Activated CD4-positive, alpha-beta T cell treated with anti-CD3 and anti-CD28 coated beads, Interleukin-2, amount 50 U/mL, for 4 hours (primary cell): ENCODE measurements around the gene C2orf15.
"Not testable (repeated sequence)": the region's sequence is repeated elsewhere in the genome, so short reads cannot be mapped to it uniquely, and the experiment has no call there.

ENCODE experiments used
- DNase-seq, 2 experiments: peaks; one replicate each; pipeline ENCODE4 v3.0.0-alpha.2; 2020

Gene C2orf15

DNA sequence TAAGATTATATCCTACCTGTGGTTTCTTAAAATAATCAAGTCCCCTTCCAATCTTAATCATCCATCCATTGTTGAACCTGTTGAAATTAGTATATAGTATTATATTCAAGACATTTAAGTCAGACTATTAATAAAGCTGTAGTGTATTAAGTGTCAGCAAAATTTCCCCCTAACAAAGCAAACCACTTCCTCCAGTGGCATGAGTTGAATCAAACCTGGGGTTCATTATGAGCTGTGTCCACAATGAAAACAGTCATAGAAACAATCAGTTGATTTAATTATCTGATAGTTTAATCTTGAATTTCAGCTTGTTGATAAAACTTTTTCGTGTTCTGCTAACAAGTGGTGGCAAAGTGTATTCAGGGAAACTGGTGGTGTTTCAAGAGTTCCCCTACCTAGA is 28.0 kb downstream of the C2orf15 start:
- DNase-seq = no peak

DNA sequence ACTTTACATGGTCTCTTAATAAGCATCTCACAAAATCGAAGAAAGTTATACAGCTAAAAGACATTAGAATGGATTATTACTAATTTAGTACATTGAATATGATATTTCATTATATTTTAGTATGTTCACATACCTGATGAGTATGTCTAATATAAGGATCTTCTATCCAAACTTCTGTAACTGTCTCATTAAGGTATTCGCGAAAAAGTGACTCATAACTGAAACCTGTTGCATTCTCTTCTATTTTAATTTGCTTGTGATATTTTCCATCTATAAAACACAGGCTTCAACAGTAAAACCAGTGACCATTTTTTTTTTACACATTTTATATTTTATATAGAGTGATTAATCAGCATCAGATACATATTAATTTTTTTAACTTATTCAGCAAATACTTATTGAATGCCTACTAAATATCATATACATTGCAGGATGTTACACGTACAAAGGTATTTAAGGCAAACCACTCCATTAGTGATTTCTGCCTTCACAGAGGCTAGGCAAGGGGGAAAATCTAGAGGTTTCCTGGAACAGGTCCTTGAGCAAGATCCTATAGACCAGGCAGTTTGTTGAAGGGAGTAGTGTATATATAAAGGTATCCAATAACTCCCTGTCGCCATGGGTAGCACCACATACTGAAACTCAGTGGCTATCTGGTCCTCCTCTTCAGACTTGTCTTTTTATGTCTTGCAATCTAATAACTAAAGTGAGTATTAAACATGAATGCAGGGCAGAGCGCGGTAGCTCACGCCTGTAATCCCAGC is 30.1 kb downstream of the C2orf15 start:
- DNase-seq = no peak

DNA sequence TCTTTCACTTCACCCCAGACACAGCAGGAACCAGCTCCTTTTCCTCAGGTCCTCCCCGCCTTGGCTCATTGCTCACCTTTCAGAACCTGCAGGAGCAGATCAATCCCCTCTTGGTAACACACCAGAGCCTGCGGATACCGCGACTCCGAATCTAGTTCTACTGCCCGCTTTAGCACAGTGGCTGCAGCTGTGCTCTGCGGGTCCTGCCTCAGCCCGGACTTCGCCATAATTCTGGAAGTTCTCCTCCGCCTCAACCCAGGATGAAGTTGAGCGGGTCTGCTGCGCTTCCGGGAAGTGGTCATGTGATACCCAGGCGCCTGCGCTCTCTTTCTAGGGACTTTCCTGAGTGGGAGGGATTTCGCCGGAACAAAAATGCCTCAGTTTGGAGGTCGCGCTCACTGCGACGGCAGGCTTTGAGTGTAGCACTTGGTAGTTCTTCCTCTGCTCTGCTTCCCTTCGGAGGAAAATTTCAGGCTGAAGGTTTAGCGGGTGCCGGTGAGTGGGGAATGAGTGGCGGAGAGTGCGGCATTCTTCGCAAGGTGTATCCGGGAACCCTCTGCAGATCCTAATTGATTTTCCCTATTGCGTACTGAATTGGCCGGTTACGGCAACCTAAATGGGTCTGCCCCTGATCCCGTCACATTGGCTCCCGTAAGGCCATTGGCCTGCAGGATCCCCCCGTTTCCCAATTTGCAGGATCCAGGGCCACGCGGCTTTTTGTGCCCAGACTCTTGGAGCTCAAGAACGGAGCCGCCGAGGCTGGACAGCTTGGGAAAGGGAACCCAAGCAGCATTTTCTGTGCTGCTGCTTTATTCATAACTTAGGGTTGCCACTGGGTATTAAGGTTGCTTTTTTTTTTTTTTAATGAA is 39.5 kb downstream of the C2orf15 start, which contains the start of the genes MITD1 and MRPL30:
Gene MITD1 (minus strand): TSS at position 304 of the 869 bp plus-strand sequence. CDS start 77 bp downstream, at position 227.
Gene MRPL30 (plus strand): TSS at position 430 of the 869 bp plus-strand sequence. CDS start 5,020 bp downstream, outside the sequence.
- DNase-seq = peak; percentile 86

DNA sequence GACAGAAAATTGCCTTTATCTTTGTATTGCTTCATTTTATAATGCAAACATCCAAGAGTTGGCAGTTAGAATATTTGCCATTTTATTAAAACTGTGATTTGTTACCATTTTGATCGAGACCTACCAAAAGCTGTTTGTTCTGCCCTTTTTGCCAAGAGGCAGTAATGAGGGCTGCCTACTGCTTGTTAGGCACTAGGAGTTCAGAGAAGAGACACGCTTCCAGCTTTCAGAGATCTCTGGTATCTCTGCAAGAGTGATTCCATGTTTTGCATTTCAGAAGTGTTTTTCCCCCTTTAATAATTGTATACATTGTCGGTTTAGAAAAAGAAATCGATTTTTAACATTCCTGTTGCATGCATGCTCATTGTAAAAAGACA is 40.1 kb downstream of the C2orf15 start:
- DNase-seq = no peak

DNA sequence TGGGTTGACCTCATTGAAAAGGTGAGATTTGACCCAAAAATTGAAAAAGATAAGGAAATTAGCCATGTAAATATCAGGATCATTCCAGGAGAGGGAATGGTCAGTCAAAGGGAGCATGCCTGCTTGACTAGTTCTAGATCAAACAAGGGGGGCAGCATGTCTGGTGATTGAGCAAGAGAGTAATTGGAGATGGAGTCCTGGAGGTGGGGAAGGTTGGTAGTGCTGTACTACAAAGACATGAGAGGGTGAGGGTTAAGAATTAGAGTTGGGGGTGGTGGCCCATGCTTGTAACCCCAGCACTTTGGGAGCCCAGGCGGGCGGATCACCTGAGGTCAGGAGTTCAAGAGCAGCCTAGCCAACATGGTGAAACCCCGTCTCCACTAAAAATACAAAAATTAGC is 41.5 kb downstream of the C2orf15 start:
- DNase-seq = no peak

DNA sequence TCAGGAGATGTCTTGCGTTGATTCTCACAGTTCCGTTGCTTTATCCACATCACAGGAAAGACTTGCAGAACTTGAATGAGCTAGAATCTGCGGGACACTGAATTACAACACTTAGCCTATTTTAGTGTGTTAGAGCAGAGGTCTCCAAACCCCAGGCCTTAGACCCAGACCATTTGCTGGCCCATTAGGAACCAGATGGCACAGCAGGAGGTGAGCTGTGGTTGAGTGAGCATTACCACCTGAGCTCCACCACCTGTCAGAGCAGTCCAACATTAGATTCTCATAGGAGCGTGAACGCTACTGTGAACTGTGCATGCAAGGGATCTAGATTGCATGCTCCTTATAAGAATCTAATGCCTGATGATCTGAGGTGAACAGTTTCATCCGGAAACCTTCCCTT is 43.3 kb downstream of the C2orf15 start:
- DNase-seq = no peak

DNA sequence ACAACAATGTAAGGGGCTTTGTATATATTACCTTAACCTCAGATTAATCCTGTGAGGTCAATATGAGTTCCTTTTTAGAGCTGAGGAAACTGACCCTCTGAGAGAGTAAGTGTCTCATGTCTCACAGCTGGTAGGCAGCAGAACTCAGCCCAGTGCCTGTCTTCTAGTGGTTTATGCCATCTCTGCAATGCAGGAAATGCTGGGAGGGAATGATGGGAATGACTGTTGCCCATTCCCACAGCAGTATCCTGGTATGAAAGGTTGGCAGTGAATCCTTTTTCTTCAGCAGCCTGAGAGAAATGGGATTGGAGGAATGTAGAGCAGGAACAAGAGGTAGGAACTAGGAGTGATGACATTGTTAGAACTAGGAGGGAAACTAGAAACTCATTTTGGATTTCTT is 45.5 kb downstream of the C2orf15 start:
- DNase-seq = no peak

DNA sequence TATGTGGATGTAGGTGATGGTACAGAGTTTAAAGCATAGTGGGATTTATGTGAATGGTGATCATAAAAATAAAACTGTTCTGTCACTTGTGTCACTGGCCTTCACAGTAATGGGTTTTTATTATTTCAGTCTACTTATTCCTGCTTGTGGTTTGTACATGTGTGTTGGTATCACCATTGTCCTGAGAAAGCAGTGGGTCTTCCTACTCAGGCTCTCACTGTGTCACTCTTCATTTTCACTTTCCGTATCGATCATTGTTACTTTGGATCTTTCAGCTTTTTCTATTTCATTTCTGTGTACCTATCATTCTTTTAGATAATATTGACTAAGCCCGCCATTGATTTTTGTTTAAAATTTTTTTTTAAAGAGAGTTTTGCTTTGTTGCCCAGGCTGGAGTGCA is 46.9 kb downstream of the C2orf15 start:
- DNase-seq = no peak

DNA sequence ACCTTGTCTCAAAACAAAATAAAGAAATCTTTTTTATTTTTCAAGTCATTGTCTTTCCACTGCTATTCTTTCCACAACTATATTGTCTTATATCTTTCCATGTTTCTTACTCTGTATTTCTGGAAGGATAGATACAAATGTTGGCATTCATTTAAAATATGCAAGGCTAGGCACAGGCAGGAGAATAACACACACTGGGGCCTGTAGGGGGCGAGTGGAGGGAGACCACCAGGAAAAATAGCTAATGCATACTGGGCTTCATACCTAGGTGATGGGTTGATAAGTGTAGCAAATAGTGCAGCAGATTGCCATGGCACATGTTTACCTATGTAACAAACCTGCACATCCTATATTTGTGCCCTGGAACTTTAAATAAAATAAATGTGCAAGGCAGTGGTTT is 49.0 kb downstream of the C2orf15 start:
- no peak for DNase-seq

DNA sequence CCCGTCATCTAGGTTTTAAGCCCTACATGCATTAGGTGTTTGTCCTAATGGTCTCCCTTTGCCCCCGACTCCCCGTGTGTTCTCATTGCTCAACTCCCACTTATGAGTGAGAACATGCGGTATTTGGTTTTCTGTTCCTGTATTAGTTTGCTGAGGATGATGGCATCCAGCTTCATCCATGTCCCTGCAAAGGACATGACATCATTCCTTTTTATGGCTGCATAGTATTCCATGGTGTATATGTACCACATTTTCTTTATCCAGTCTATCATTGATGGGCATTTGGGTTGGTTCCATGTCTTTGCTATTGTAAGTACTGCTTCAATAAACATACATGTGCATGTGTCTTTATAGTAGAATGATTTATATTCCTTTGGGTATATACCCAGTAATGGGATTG is 50.9 kb downstream of the C2orf15 start:
- DNase-seq = not testable (repeated sequence)

DNA sequence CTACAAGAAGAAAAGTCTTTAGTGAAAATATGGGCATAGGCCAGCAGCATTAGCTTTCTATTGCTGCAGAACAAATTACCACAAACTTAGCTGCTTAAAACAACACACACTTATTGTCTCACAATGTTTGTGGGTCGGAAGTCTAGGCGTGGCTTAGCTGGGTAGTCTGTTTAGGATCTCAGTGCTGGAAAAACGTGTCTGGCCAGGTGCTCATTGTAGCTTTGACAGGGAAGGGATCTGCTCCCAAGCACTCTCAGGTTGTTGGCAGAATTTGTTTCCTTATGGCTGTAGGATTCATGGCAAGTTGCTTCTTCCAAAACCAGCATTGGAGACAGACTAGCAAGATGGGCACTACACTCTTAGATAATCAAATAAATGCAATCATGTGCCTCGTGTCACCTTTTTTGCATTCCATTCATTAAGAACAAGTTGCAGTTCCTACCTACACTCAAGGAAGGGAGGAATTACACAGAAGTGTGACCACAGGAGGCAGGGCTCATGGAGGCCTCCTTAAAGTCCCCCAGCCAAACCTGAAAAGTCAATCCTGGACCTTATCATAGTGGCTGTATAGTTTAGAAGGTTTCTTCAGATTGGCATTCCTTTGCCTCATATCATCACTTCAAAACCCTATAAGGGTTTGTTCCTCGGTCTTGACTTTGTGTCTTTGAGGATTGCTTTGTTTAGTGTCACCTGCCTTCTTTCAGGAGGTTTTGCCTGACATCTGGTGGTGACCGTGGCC is 56.8 kb downstream of the C2orf15 start:
- no peak for DNase-seq

DNA sequence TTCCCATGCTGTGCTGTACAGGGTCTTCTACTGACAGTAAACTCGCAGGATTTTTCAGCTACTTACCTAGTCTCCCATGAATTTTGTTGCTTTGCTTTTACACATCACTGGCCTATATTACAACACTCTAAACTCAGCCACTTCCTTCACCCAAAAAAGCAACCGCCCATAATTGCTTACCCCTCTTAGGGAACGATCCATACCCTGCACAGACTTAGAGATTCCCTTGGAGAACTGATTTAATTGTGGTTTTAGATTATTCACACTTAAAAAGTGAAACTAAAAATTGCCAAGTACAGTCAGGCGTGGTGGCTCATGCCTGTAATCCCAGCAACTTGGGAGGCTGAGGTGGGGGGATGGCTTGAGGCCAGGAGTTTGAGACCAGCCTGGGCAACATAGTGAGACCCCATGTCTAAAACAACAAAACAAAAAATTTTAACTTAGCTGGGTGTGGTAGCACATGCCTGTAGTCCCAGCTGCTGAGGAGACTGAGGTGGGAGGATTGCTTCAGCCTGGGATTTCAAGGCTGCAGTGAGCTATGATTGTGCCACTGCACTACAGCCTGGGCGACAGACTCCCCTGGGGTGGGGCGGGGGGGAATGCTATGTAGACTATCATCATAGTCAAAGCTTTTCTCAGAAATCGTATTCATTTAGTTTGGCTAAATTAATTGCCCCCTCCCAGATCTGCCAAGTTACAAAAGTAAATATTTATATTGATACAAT is 58.7 kb downstream of the C2orf15 start:
- DNase-seq = no peak
